K562 (cell line): ENCODE data around the gene JPH2. TPM values are rescaled to one million over a fixed set of nuclear protein-coding genes. Genes with fewer than 3 reads are reported as not detected.

ENCODE experiments used
- ARNT ChIP-seq, 2 experiments: fragments of 450-650 bp; IDR thresholded peaks; 2 replicates each; pipeline ENCODE4 v1.6.1; 2016; ENCODE audit warnings: mild to moderate bottlenecking in 1 of 2
- CBFB ChIP-seq: sonication (generic); formaldehyde crosslinking; IDR thresholded peaks from 2 replicates; pipeline ENCODE4 v1.4.0; 2020; ENCODE audit warnings: mild to moderate bottlenecking, missing genetic modification reagents
- FOXJ2 ChIP-seq: fragments of 200-800 bp; sonication (Bioruptor generic); IDR thresholded peaks from 2 replicates; pipeline ENCODE4 v1.6.1; 2016; ENCODE audit warnings: missing genetic modification characterization, missing compliant biosample characterization
- HIVEP1 ChIP-seq: fragments of 250-450 bp; sonication (Bioruptor Pico); IDR thresholded peaks from 2 replicates; pipeline ENCODE4 v1.4.0; 2020; ENCODE audit warnings: mild to moderate bottlenecking
- KHSRP ChIP-seq: fragments of 450-650 bp; IDR thresholded peaks from 2 replicates; pipeline ENCODE4 v1.6.1; 2017
- MCM7 ChIP-seq, 2 experiments: fragments of 450-650 bp; IDR thresholded peaks; 2 replicates each; pipeline ENCODE4 v1.6.1; 2016 to 2018
- NFIC ChIP-seq: fragments of 450-650 bp; IDR thresholded peaks from 2 replicates; pipeline ENCODE4 v1.6.1; 2017; ENCODE audit warnings: mild to moderate bottlenecking, inconsistent platforms
- PCBP1 ChIP-seq: fragments of 200-400 bp; formaldehyde crosslinking; IDR thresholded peaks from 2 replicates; pipeline ENCODE4 v1.6.1; 2018; ENCODE audit warnings: mild to moderate bottlenecking, low read depth, low read length; ENCODE audit not compliant: poor library complexity, severe bottlenecking
- RBM34 ChIP-seq: fragments of 200-400 bp; formaldehyde crosslinking; IDR thresholded peaks from 2 replicates; pipeline ENCODE4 v1.6.1; 2018; ENCODE audit warnings: low read length, borderline replicate concordance; ENCODE audit not compliant: insufficient read depth
- RUNX1 ChIP-seq: sonication (generic); IDR thresholded peaks from 2 replicates; pipeline ENCODE4 v1.6.1; 2016; ENCODE audit warnings: antibody characterized with exemption, low read depth
- SMARCE1 ChIP-seq: fragments of 450-650 bp; IDR thresholded peaks from 2 replicates; pipeline ENCODE4 v1.7.1; 2016; ENCODE audit warnings: mild to moderate bottlenecking
- TGIF2 ChIP-seq: sonication (generic); formaldehyde crosslinking; IDR thresholded peaks from 2 replicates; pipeline ENCODE4 v1.8.1; 2022; ENCODE audit warnings: mild to moderate bottlenecking, missing genetic modification reagents, moderate library complexity
- U2AF2 ChIP-seq: fragments of 200-400 bp; formaldehyde crosslinking; optimal IDR thresholded peaks from 2 replicates; pipeline ENCODE3; 2017; ENCODE audit warnings: low read depth, mild to moderate bottlenecking, low read length
- ZNF282 ChIP-seq: sonication (generic); formaldehyde crosslinking; IDR thresholded peaks from 2 replicates; pipeline ENCODE4 v1.8.1; 2023; ENCODE audit warnings: missing genetic modification reagents
- polyA plus RNA-seq, 8 experiments: library from polyadenylated mRNA; depleted of rRNA in 4 of 8; stranded (reverse) in 5 of 8; unstranded in 3 of 8; fragments of >200 nt; fragmentation: Nextera tagmentation in 2 of 8; fragmentation: Illumina TruSeq in 1 of 8; extraction: Ambion mirVana in 2 of 8; extraction: Trizol in 1 of 8; gene quantifications; 2 replicates each; pipeline versions ENCODE4 v1.2.1 to v1.2.3, GENCODE V29; 2011 to 2014; ENCODE audit warnings: inconsistent platforms in 1 of 8, missing spikeins in 1 of 8
- total RNA-seq, 7 experiments: library from RNA; depleted of rRNA in 6 of 7; stranded (reverse); fragments of >200 nt in 6 of 7; fragmentation: Illumina TruSeq in 2 of 7; extraction: Trizol in 2 of 7; gene quantifications; 2 replicates each; pipeline versions ENCODE4 v1.2.1 to v1.2.3, GENCODE V29; 2011 to 2021; ENCODE audit warnings: low replicate concordance in 1 of 7
- TF ChIP-seq, protein P1 (sequence below): sonication (generic); formaldehyde crosslinking; IDR thresholded peaks from 2 replicates; pipeline ENCODE4 v1.8.0; 2022; ENCODE audit warnings: missing genetic modification reagents, mild to moderate bottlenecking, moderate library complexity, borderline replicate concordance
- TF ChIP-seq, protein P2 (sequence below): fragments of 250-450 bp; sonication (Bioruptor Pico); IDR thresholded peaks from 2 replicates; pipeline ENCODE4 v1.4.0; 2020; ENCODE audit warnings: mild to moderate bottlenecking, moderate library complexity
- TF ChIP-seq, protein P3 (sequence below), 2 experiments: fragments of 200-800 bp in 1 of 2; sonication (Bioruptor generic) in 1 of 2; sonication (generic) in 1 of 2; formaldehyde crosslinking in 1 of 2; IDR thresholded peaks in 1 of 2; conservative IDR thresholded peaks in 1 of 2; 2 replicates each; pipeline versions ENCODE4 v1.5.0 to v1.6.1; 2016 to 2020; ENCODE audit warnings: missing compliant biosample characterization in 1 of 2, missing genetic modification characterization in 1 of 2, missing genetic modification reagents in 1 of 2
- TF ChIP-seq, protein P4 (sequence below): sonication (generic); formaldehyde crosslinking; IDR thresholded peaks from 2 replicates; pipeline ENCODE4 v1.8.0; 2023; ENCODE audit warnings: mild to moderate bottlenecking, missing genetic modification reagents
- TF ChIP-seq, protein P5 (sequence below), 3 experiments: fragments of 200-800 bp in 1 of 3; sonication (Bioruptor generic) in 1 of 3; sonication (generic) in 1 of 3; formaldehyde crosslinking in 1 of 3; IDR thresholded peaks; 2 replicates each; pipeline versions ENCODE4 v1.6.1 to v1.8.0; 2016 to 2022; ENCODE audit warnings: mild to moderate bottlenecking in 2 of 3, missing compliant biosample characterization in 2 of 3, missing genetic modification characterization in 2 of 3, missing genetic modification reagents in 1 of 3

JPH2 gene
- total and polyA plus RNA-seq, 9 of the 15 experiments (the other 6 are each of a cell fraction or from before 2014, with no cell fraction given), result not detected

DNA sequence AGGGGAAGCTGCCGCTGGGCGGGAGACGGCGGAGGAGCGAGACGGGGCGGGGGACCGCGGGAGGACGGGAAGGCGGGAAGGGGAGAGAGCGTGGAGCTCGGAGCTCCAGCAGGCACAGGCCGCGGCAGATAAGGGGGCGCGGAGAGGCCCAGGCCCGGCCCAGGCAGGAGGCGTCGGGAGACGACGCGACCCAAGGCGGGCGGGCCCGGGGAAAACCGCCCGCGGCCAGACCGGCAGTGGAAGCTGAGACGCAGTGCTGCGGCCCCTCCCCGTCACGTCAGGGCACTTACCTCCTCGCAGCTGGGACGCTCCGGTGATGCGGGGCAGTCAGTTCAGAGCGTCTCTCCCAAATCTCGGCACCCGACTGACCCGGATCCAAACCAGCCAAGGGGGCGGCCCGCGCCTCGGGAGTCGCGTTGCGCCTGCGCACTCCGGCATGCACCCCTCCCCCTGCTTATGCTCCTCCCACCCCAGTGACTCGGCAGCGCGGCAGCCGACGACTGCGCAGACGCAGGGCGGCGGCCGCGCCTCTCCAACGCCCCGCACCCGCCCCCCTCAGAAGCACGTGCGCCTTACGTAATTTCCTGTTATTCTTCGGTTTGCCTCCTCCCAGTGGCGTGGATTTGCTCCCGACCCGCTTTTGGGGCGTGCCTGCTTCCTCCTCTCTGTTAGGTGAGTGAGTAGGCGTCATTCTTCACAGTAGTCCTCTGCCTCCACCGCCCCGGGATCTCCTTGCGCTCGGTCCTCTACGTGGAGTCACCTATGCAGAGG lies 23.6 kb upstream of the JPH2 start, which contains the start of gene OSER1 (continued):
- TF ChIP-seq, protein P1, sequence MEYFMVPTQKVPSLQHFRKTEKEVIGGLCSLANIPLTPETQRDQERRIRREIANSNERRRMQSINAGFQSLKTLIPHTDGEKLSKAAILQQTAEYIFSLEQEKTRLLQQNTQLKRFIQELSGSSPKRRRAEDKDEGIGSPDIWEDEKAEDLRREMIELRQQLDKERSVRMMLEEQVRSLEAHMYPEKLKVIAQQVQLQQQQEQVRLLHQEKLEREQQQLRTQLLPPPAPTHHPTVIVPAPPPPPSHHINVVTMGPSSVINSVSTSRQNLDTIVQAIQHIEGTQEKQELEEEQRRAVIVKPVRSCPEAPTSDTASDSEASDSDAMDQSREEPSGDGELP (CRISPR knock-in tag), result peak; percentile 93
- TF ChIP-seq, protein P2, sequence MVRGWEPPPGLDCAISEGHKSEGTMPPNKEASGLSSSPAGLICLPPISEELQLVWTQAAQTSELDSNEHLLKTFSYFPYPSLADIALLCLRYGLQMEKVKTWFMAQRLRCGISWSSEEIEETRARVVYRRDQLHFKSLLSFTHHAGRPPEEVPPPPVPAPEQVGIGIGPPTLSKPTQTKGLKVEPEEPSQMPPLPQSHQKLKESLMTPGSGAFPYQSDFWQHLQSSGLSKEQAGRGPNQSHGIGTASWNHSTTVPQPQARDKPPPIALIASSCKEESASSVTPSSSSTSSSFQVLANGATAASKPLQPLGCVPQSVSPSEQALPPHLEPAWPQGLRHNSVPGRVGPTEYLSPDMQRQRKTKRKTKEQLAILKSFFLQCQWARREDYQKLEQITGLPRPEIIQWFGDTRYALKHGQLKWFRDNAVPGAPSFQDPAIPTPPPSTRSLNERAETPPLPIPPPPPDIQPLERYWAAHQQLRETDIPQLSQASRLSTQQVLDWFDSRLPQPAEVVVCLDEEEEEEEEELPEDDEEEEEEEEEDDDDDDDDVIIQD (CRISPR knock-in tag), result 0 out of 2 replicates have a peak, but pooled peaks have one; percentile 34
- TF ChIP-seq TGIF2 (CRISPR knock-in tag) (no peak), NFIC (no peak), ARNT (IDR thresholded peaks at IDR 0.05) (no peak), MCM7 (IDR thresholded peaks at IDR 0.05) (no peak), PCBP1 (peak; percentile 27), RUNX1 (no peak), ZNF282 (CRISPR knock-in tag) (no peak), HIVEP1 (CRISPR knock-in tag) (no peak), RBM34 (no peak), CBFB (CRISPR knock-in tag) (no peak), SMARCE1 (no peak), KHSRP (no peak), FOXJ2 (tag) (no peak), U2AF2 (no peak)
- TF ChIP-seq, protein P3, sequence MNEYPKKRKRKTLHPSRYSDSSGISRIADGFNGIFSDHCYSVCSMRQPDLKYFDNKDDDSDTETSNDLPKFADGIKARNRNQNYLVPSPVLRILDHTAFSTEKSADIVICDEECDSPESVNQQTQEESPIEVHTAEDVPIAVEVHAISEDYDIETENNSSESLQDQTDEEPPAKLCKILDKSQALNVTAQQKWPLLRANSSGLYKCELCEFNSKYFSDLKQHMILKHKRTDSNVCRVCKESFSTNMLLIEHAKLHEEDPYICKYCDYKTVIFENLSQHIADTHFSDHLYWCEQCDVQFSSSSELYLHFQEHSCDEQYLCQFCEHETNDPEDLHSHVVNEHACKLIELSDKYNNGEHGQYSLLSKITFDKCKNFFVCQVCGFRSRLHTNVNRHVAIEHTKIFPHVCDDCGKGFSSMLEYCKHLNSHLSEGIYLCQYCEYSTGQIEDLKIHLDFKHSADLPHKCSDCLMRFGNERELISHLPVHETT (CRISPR knock-in tag; conservative IDR thresholded peaks at IDR 0.05 in 1 of 2, IDR thresholded peaks at IDR 0.05 in 1 of 2), result peak in 1 of 2 experiments; percentile 32; a peak in 1 of 4 replicates
- TF ChIP-seq, protein P4, sequence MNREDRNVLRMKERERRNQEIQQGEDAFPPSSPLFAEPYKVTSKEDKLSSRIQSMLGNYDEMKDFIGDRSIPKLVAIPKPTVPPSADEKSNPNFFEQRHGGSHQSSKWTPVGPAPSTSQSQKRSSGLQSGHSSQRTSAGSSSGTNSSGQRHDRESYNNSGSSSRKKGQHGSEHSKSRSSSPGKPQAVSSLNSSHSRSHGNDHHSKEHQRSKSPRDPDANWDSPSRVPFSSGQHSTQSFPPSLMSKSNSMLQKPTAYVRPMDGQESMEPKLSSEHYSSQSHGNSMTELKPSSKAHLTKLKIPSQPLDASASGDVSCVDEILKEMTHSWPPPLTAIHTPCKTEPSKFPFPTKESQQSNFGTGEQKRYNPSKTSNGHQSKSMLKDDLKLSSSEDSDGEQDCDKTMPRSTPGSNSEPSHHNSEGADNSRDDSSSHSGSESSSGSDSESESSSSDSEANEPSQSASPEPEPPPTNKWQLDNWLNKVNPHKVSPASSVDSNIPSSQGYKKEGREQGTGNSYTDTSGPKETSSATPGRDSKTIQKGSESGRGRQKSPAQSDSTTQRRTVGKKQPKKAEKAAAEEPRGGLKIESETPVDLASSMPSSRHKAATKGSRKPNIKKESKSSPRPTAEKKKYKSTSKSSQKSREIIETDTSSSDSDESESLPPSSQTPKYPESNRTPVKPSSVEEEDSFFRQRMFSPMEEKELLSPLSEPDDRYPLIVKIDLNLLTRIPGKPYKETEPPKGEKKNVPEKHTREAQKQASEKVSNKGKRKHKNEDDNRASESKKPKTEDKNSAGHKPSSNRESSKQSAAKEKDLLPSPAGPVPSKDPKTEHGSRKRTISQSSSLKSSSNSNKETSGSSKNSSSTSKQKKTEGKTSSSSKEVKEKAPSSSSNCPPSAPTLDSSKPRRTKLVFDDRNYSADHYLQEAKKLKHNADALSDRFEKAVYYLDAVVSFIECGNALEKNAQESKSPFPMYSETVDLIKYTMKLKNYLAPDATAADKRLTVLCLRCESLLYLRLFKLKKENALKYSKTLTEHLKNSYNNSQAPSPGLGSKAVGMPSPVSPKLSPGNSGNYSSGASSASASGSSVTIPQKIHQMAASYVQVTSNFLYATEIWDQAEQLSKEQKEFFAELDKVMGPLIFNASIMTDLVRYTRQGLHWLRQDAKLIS (CRISPR knock-in tag), result no peak; the same call in 1 of the 2 replicates
- TF ChIP-seq, protein P5, sequence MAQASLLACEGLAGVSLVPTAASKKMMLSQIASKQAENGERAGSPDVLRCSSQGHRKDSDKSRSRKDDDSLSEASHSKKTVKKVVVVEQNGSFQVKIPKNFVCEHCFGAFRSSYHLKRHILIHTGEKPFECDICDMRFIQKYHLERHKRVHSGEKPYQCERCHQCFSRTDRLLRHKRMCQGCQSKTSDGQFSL (CRISPR knock-in tag; IDR thresholded peaks at IDR 0.05), result no peak
- TF ChIP-seq, protein P5 (tag; IDR thresholded peaks at IDR 0.05), result no peak
